Measurements from ENCODE around the gene LKAAEAR1. TPM values are rescaled to one million over a fixed set of nuclear protein-coding genes. Genes with fewer than 3 reads are reported as not detected.
A peak's percentile ranks its signal among the peaks of the same experiment; 100 is the strongest.

LKAAEAR1 gene
- total and polyA plus RNA-seq, 2 donors from 2014 or later: 0.31 TPM; not detected in 1

DNA sequence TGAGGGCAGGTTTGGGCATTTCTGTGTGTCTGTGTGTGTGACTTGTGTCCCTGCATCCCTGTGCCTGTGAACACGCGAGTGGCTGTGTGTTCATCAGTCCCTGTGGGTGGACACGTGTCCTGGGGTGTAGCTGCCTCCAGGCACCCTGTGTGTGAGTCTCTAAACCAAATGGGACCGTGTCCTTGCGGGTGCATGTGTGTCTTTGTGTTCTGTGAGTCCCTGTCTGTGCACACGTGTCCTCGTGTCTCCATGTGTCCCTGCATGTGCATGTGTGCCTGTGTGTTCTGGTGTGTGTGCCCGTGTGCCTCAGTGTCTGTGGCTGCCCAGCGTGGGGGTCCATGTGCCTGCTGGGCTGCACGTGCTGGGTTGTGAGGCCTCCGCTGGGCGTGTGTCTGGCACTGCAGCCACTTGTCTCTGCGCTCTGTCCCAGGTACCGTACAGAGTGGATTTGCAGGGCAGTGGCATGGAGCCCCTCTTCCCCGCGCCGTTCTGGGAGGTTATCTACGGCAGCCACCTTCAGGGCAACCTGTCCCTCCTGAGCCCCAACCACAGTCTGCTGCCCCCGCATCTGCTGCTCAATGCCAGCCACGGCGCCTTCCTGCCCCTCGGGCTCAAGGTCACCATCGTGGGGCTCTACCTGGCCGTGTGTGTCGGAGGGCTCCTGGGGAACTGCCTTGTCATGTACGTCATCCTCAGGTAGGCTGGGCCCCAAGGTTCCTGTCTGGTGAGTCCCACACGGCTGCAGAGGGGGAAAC, 8.2 kb upstream of the LKAAEAR1 start:
- no peaks in the 10 kb centered on the region for H3K4me1 ChIP-seq (ENCODE audit: control insufficient read depth in 2 of 3, insufficient read depth in 2 of 3, low read depth in 1 of 3, low read length in 3 of 3)
- no peaks in the 10 kb centered on the region for H3K36me3 ChIP-seq (ENCODE audit: control insufficient read depth in 2 of 3, insufficient read depth in 3 of 3, low read length in 3 of 3)
- peaks cover 0 to 2% (median 0%) of the 10 kb centered on the region in 3 donors for H3K9me3 ChIP-seq (ENCODE audit: control insufficient read depth in 2 of 3, insufficient read depth in 1 of 3, low read length in 3 of 3)
- intact Hi-C loops (cut with DNase I): no loop called here
- TF ChIP-seq, protein P1, sequence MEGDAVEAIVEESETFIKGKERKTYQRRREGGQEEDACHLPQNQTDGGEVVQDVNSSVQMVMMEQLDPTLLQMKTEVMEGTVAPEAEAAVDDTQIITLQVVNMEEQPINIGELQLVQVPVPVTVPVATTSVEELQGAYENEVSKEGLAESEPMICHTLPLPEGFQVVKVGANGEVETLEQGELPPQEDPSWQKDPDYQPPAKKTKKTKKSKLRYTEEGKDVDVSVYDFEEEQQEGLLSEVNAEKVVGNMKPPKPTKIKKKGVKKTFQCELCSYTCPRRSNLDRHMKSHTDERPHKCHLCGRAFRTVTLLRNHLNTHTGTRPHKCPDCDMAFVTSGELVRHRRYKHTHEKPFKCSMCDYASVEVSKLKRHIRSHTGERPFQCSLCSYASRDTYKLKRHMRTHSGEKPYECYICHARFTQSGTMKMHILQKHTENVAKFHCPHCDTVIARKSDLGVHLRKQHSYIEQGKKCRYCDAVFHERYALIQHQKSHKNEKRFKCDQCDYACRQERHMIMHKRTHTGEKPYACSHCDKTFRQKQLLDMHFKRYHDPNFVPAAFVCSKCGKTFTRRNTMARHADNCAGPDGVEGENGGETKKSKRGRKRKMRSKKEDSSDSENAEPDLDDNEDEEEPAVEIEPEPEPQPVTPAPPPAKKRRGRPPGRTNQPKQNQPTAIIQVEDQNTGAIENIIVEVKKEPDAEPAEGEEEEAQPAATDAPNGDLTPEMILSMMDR (IDR thresholded peaks at IDR 0.05; ENCODE audit: borderline replicate concordance, extremely low read depth, insufficient read depth): no peak
- H3K4me3 ChIP-seq (ENCODE audit: low read length in 3 of 3): no peak overlapping the region
- H3K27ac ChIP-seq (ENCODE audit: low read depth in 2 of 2, low read length in 2 of 2): no peak overlapping the region
- no peak overlapping the region for H3K9ac ChIP-seq (ENCODE audit: low read length in 3 of 3)
- no peaks in the 10 kb centered on the region for H3K27me3 ChIP-seq (ENCODE audit: control insufficient read depth, insufficient read depth, low read length)
- DNase-seq: no peak
- FAIRE-seq: no peak

DNA sequence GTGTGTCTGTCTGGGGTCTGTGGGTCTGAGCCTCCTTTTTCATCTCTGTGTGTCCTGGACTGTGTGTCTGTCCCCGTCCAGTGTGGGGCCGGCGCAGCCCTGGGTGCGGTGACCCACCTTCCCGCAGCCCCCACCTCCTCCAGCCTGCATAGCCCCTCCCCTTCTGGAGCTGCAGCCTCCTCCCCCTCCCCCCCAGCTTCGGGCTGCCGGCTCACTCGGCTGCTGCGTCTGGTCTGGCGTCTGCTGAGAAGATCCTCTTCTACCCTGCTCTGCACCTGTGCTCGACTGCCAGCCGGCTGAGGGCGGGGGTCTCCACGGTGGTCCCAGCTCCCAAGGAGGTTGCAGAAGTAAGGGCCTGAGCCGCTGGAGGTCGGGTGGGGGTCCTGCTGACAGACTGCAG, 7.6 kb upstream of the LKAAEAR1 start:
- intact Hi-C loops (cut with DNase I): no loop called here
- Histone ChIP-seq H3K27ac (ENCODE audit: low read depth in 2 of 2, low read length in 2 of 2) (no peak overlapping the region), H3K4me1 (ENCODE audit: control insufficient read depth in 2 of 3, insufficient read depth in 2 of 3, low read depth in 1 of 3, low read length in 3 of 3) (no peaks in the 10 kb centered on the region), H3K9ac (ENCODE audit: low read length in 3 of 3) (no peak overlapping the region), H3K4me3 (ENCODE audit: low read length in 3 of 3) (no peak overlapping the region), H3K36me3 (ENCODE audit: control insufficient read depth in 2 of 3, insufficient read depth in 3 of 3, low read length in 3 of 3) (no peaks in the 10 kb centered on the region), H3K27me3 (ENCODE audit: control insufficient read depth, insufficient read depth, low read length) (no peaks in the 10 kb centered on the region), H3K9me3 (ENCODE audit: control insufficient read depth in 2 of 3, insufficient read depth in 1 of 3, low read length in 3 of 3) (peaks cover 0 to under 1% (median 0%) of the 10 kb centered on the region in 3 donors)
- TF ChIP-seq, protein P1 (IDR thresholded peaks at IDR 0.05; ENCODE audit: borderline replicate concordance, extremely low read depth, insufficient read depth): no peak
- DNase-seq: peak in 1 of 5 donors; percentile 72
- FAIRE-seq: no peak

DNA sequence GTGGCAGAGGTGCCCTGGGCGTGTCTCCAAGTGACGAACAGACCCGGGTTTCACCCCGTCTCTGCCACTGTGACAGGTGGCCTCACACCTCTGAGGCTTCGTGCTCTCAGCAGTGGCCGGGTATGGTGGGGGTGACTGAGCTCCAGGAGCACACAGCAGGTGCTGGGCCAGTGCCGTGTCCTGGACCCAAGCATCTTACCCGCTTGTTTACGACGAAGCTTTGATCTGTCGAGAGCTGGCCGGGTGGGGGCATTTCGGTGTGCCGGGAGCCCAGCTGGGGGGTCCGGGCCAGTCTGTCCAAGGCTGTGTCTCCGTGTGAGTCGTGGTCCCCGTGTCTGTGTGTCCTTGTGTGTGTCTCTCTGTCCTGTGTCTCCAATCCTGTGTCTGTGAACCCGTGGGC, 7.1 kb upstream of the LKAAEAR1 start:
- TF ChIP-seq, protein P1 (IDR thresholded peaks at IDR 0.05; ENCODE audit: borderline replicate concordance, extremely low read depth, insufficient read depth): no peak
- Histone ChIP-seq H3K4me1 (ENCODE audit: control insufficient read depth in 2 of 3, insufficient read depth in 2 of 3, low read depth in 1 of 3, low read length in 3 of 3) (no peaks in the 10 kb centered on the region), H3K9me3 (ENCODE audit: control insufficient read depth in 2 of 3, insufficient read depth in 1 of 3, low read length in 3 of 3) (no peaks in the 10 kb centered on the region), H3K9ac (ENCODE audit: low read length in 3 of 3) (no peak overlapping the region), H3K27ac (ENCODE audit: low read depth in 2 of 2, low read length in 2 of 2) (no peak overlapping the region), H3K36me3 (ENCODE audit: control insufficient read depth in 2 of 3, insufficient read depth in 3 of 3, low read length in 3 of 3) (no peaks in the 10 kb centered on the region), H3K4me3 (ENCODE audit: low read length in 3 of 3) (no peak overlapping the region), H3K27me3 (ENCODE audit: control insufficient read depth, insufficient read depth, low read length) (no peaks in the 10 kb centered on the region)
- no peak for FAIRE-seq
- DNase-seq: no peak
- intact Hi-C loops (cut with DNase I): no loop called here
